ENCODE measurements around the gene ADAMTS1. TPM values are rescaled to one million over a fixed set of nuclear protein-coding genes. Genes with fewer than 3 reads are reported as not detected.

The ADAMTS1 gene
- total and polyA plus RNA-seq, 2 of the 13 experiments (the other 11 are each of a cell fraction or from before 2014, with no cell fraction given) = 0.02 to 0.11 TPM

- ATAC-seq = no peak
- Histone ChIP-seq H3K27ac (ENCODE audit: extremely low read length, insufficient read depth, low read length) (no peak overlapping the region), H3K27me3 (ENCODE audit: control insufficient read depth in 1 of 2, insufficient read depth in 2 of 2, low read length in 2 of 2) (peaks cover 5 to 26% of the 10 kb centered on the region in 2 experiments; a peak in 3 of 5 replicates), H3K9me3 (ENCODE audit: low read length) (no peaks in the 10 kb centered on the region), H2AFZ (ENCODE audit: low read length) (no peak overlapping the region), H3K79me2 (ENCODE audit: insufficient read depth, low read length) (no peaks in the 10 kb centered on the region), H3K4me3 (replicated peaks in 1 of 3; ENCODE audit: insufficient read depth in 1 of 3, low read depth in 2 of 3, low read length in 3 of 3) (no peak overlapping the region), H4K20me1 (ENCODE audit: insufficient read depth, low read length) (no peaks in the 10 kb centered on the region), H3K36me3 (replicated peaks in 1 of 2; ENCODE audit: control insufficient read depth in 1 of 2, insufficient read depth in 2 of 2, low read length in 2 of 2) (no peaks in the 10 kb centered on the region), H3K9ac (ENCODE audit: insufficient read depth, low read depth, low read length) (no peak overlapping the region), H3K4me1 (ENCODE audit: insufficient read depth, low read length) (0 out of 2 replicates have a peak, but pooled peaks cover 14% of the 10 kb centered on the region), H3K4me2 (ENCODE audit: low read depth, low read length) (no peak overlapping the region)
- peak; percentile 47 for DNase-seq (ENCODE audit: low spot score)
- BruUV-seq (replicated peaks) = no TSS peak
- WGBS (ENCODE audit: low lambda C conversion rate) = 23% methylated on average over 4 of the region's 4 CpGs
- ChIA-PET POLR2A (no interaction called here), CTCF (ENCODE audit: low intra/inter-chr PET ratio, low total read pairs) (interaction anchor here (1.0 to 3.1 kb wide), 4 partner anchors 851 to 1896 kb away, joined by 4 to 35 read pairs (median 18); no protein-coding TSS in a partner anchor)
- intact Hi-C loops (cut with micrococcal nuclease; ENCODE audit: unreplicated experiment) = loop anchor here (5.0 kb wide), 1 partner anchor 1668 kb away; no protein-coding TSS in a partner anchor
- in situ Hi-C loops (cut with HindIII; ENCODE audit: extremely low pct_ligation_motif_present, low pct_unique_long_range_greater_than_20kb) = loop anchor here (5.0 kb wide), 3 partner anchors 853 to 1898 kb away; no protein-coding TSS in a partner anchor
- peak; percentile 39 for FAIRE-seq
- TF ChIP-seq PRDM10 (CRISPR knock-in tag; IDR thresholded peaks at IDR 0.05; ENCODE audit: low read depth) (no peak), STAG1 (CRISPR knock-in tag; IDR thresholded peaks at IDR 0.05) (peak; percentile 63), SRF (IDR thresholded peaks at IDR 0.05; ENCODE audit: low read depth, low read length) (no peak), JUND (CRISPR knock-in tag; IDR thresholded peaks at IDR 0.05) (no peak), ZNF280B (CRISPR knock-in tag; IDR thresholded peaks at IDR 0.05; ENCODE audit: borderline replicate concordance) (no peak), ZNF615 (CRISPR knock-in tag; IDR thresholded peaks at IDR 0.05; ENCODE audit: borderline replicate concordance) (no peak), GATAD2A (CRISPR knock-in tag; IDR thresholded peaks at IDR 0.05) (no peak)
- TF ChIP-seq, protein P1, sequence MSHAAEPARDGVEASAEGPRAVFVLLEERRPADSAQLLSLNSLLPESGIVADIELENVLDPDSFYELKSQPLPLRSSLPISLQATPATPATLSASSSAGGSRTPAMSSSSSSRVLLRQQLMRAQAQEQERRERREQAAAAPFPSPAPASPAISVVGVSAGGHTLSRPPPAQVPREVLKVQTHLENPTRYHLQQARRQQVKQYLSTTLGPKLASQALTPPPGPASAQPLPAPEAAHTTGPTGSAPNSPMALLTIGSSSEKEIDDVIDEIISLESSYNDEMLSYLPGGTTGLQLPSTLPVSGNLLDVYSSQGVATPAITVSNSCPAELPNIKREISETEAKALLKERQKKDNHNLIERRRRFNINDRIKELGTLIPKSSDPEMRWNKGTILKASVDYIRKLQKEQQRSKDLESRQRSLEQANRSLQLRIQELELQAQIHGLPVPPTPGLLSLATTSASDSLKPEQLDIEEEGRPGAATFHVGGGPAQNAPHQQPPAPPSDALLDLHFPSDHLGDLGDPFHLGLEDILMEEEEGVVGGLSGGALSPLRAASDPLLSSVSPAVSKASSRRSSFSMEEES (CRISPR knock-in tag; IDR thresholded peaks at IDR 0.05) = no peak
- TF ChIP-seq, protein P2, sequence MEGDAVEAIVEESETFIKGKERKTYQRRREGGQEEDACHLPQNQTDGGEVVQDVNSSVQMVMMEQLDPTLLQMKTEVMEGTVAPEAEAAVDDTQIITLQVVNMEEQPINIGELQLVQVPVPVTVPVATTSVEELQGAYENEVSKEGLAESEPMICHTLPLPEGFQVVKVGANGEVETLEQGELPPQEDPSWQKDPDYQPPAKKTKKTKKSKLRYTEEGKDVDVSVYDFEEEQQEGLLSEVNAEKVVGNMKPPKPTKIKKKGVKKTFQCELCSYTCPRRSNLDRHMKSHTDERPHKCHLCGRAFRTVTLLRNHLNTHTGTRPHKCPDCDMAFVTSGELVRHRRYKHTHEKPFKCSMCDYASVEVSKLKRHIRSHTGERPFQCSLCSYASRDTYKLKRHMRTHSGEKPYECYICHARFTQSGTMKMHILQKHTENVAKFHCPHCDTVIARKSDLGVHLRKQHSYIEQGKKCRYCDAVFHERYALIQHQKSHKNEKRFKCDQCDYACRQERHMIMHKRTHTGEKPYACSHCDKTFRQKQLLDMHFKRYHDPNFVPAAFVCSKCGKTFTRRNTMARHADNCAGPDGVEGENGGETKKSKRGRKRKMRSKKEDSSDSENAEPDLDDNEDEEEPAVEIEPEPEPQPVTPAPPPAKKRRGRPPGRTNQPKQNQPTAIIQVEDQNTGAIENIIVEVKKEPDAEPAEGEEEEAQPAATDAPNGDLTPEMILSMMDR (CRISPR knock-in tag; IDR thresholded peaks at IDR 0.05) = peak; percentile 29; the same call in 1 of the 2 replicates
- TF ChIP-seq, protein P3, sequence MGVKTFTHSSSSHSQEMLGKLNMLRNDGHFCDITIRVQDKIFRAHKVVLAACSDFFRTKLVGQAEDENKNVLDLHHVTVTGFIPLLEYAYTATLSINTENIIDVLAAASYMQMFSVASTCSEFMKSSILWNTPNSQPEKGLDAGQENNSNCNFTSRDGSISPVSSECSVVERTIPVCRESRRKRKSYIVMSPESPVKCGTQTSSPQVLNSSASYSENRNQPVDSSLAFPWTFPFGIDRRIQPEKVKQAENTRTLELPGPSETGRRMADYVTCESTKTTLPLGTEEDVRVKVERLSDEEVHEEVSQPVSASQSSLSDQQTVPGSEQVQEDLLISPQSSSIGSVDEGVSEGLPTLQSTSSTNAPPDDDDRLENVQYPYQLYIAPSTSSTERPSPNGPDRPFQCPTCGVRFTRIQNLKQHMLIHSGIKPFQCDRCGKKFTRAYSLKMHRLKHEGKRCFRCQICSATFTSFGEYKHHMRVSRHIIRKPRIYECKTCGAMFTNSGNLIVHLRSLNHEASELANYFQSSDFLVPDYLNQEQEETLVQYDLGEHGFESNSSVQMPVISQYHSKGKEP (CRISPR knock-in tag; IDR thresholded peaks at IDR 0.05) = no peak
- TF ChIP-seq, protein P4, sequence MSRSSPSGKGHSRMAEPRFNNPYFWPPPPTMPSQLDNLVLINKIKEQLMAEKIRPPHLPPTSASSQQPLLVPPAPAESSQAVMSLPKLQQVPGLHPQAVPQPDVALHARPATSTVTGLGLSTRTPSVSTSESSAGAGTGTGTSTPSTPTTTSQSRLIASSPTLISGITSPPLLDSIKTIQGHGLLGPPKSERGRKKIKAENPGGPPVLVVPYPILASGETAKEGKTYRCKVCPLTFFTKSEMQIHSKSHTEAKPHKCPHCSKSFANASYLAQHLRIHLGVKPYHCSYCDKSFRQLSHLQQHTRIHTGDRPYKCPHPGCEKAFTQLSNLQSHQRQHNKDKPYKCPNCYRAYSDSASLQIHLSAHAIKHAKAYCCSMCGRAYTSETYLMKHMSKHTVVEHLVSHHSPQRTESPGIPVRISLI (CRISPR knock-in tag; IDR thresholded peaks at IDR 0.05; ENCODE audit: borderline replicate concordance) = peak; percentile 73
Observed at GRCh38 chr21:26849428-26850115, 4.4 kb upstream of the ADAMTS1 start.

Measured in HepG2 (cell line).